Astrocyte (in vitro differentiated cells and primary cell): ENCODE results near the gene TIAM2. TPM values are rescaled to one million over a fixed set of nuclear protein-coding genes. Genes with fewer than 3 reads are reported as not detected.

Experiments used
- DNase-seq: peaks from one replicate; pipeline ENCODE4 v3.0.0-alpha.2; 2010; ENCODE audit warnings: low read depth
- FAIRE-seq: peaks from 2 replicates; lab custom pipeline; 2011; peaks lifted over from hg19 to GRCh38; lab: Jason Lieb, UNC
- H2AFZ ChIP-seq: 2 replicates; pipeline ENCODE4 v1.6.0; 2012; ENCODE audit warnings: low read depth, low read length, inconsistent platforms
- H3K27ac ChIP-seq: 2 replicates; pipeline ENCODE4 v1.5.1; 2011; ENCODE audit warnings: low read depth, low read length, inconsistent platforms
- H3K27me3 ChIP-seq: 2 replicates; pipeline ENCODE4 v1.6.0; 2011; ENCODE audit warnings: low read length, inconsistent platforms; ENCODE audit not compliant: insufficient read depth
- H3K36me3 ChIP-seq: 2 replicates; pipeline ENCODE4 v1.5.1; 2011; ENCODE audit warnings: low read length, inconsistent platforms; ENCODE audit not compliant: insufficient read depth
- H3K4me1 ChIP-seq: 2 replicates; pipeline ENCODE4 v1.5.1; 2011; ENCODE audit warnings: low read length, inconsistent platforms; ENCODE audit not compliant: insufficient read depth
- H3K4me2 ChIP-seq: 2 replicates; pipeline ENCODE4 v1.6.0; 2012; ENCODE audit warnings: low read length, inconsistent platforms
- H3K4me3 ChIP-seq: 2 replicates; pipeline ENCODE4 v1.5.1; 2011; ENCODE audit warnings: low read depth, mild to moderate bottlenecking, low read length, inconsistent platforms; ENCODE audit not compliant: insufficient read depth
- H3K79me2 ChIP-seq: 2 replicates; pipeline ENCODE4 v1.6.0; 2012; ENCODE audit warnings: mild to moderate bottlenecking, low read length, inconsistent platforms; ENCODE audit not compliant: insufficient read depth
- H3K9ac ChIP-seq: 2 replicates; pipeline ENCODE4 v1.6.0; 2012; ENCODE audit warnings: mild to moderate bottlenecking, low read length, inconsistent platforms
- H3K9me3 ChIP-seq: 2 replicates; pipeline ENCODE4 v1.5.1; 2012; ENCODE audit warnings: low read depth, mild to moderate bottlenecking, low read length, inconsistent platforms; ENCODE audit not compliant: insufficient read depth
- H4K20me1 ChIP-seq: 2 replicates; pipeline ENCODE4 v1.6.0; 2012; ENCODE audit warnings: low read length, inconsistent platforms; ENCODE audit not compliant: insufficient read depth
- H3K27ac Mint-ChIP-seq: one replicate; pipeline ENCODE4 v1.8.0; 2021; ENCODE audit warnings: mild to moderate bottlenecking, mixed read lengths; ENCODE audit not compliant: unreplicated experiment
- H3K27me3 Mint-ChIP-seq: one replicate; pipeline ENCODE4 v1.8.0; 2021; ENCODE audit warnings: low read depth, mixed read lengths; ENCODE audit not compliant: unreplicated experiment
- H3K36me3 Mint-ChIP-seq: one replicate; pipeline ENCODE4 v1.8.0; 2021; ENCODE audit warnings: low read depth, mixed read lengths; ENCODE audit not compliant: unreplicated experiment
- H3K4me1 Mint-ChIP-seq: one replicate; pipeline ENCODE4 v1.8.0; 2021; ENCODE audit warnings: low read depth, mixed read lengths; ENCODE audit not compliant: unreplicated experiment
- H3K4me3 Mint-ChIP-seq: one replicate; pipeline ENCODE4 v1.8.0; 2021; ENCODE audit warnings: mild to moderate bottlenecking, moderate library complexity, mixed read lengths; ENCODE audit not compliant: unreplicated experiment
- H3K9me3 Mint-ChIP-seq: one replicate; pipeline ENCODE4 v1.8.0; 2021; ENCODE audit warnings: mild to moderate bottlenecking, mixed read lengths; ENCODE audit not compliant: unreplicated experiment
- CTCF ChIP-seq: IDR thresholded peaks from 2 replicates; pipeline ENCODE4 v1.5.1; 2011; ENCODE audit warnings: low read depth, mild to moderate bottlenecking, inconsistent platforms, low read length, moderate library complexity; ENCODE audit not compliant: insufficient read depth
- EZH2 ChIP-seq: IDR thresholded peaks from 2 replicates; pipeline ENCODE4 v1.6.1; 2012; ENCODE audit warnings: mild to moderate bottlenecking, low read length, inconsistent platforms; ENCODE audit not compliant: insufficient read depth
- total RNA-seq: library from RNA; stranded (reverse); gene quantifications from 2 replicates; pipeline ENCODE4 v1.2.1, GENCODE V29; 2021

Gene TIAM2
- total RNA-seq, 1 donor from 2014 or later = 23.6 TPM

- peaks cover 10% of the 10 kb centered on the region for H3K36me3 ChIP-seq
- H3K4me1 Mint-ChIP-seq = peaks cover 7% of the 10 kb centered on the region
- peak overlapping the region; percentile 20 for H3K27ac Mint-ChIP-seq
- FAIRE-seq (no peak), DNase-seq (peak; percentile 52)
- no peak overlapping the region for H2AFZ ChIP-seq
- H3K4me3 Mint-ChIP-seq = no peak overlapping the region
- no peaks in the 10 kb centered on the region for H3K27me3 ChIP-seq
- TF ChIP-seq EZH2 = no peak
- TF ChIP-seq CTCF = no peak
- H3K9me3 Mint-ChIP-seq = no peaks in the 10 kb centered on the region
- peaks cover 9% of the 10 kb centered on the region for H3K4me1 ChIP-seq
- no peak overlapping the region for H3K27ac ChIP-seq
- H3K27me3 Mint-ChIP-seq = no peaks in the 10 kb centered on the region
- H3K9me3 ChIP-seq = no peaks in the 10 kb centered on the region
- no peaks in the 10 kb centered on the region for H4K20me1 ChIP-seq
- no peak overlapping the region for H3K9ac ChIP-seq
- no peak overlapping the region for H3K4me3 ChIP-seq
- peaks cover 5% of the 10 kb centered on the region for H3K36me3 Mint-ChIP-seq
- peaks cover 3% of the 10 kb centered on the region for H3K79me2 ChIP-seq
- H3K4me2 ChIP-seq = peak overlapping the region; percentile 40
These were observed 306.8 kb downstream of the TIAM2 start for GRCh38 chr6:155301867-155302266.

- no peak overlapping the region for H3K9ac ChIP-seq
- TF ChIP-seq CTCF (no peak), EZH2 (no peak)
- no peak overlapping the region for H3K4me3 ChIP-seq
- Mint-ChIP-seq H3K36me3 (peaks cover 8% of the 10 kb centered on the region), H3K4me3 (no peak overlapping the region), H3K9me3 (peaks cover 1% of the 10 kb centered on the region), H3K27ac (no peak overlapping the region), H3K4me1 (peaks cover 7% of the 10 kb centered on the region), H3K27me3 (no peaks in the 10 kb centered on the region)
- no peaks in the 10 kb centered on the region for H3K27me3 ChIP-seq
- DNase-seq = no peak
- peaks cover 3% of the 10 kb centered on the region for H3K79me2 ChIP-seq
- peaks cover 11% of the 10 kb centered on the region for H3K36me3 ChIP-seq
- H2AFZ ChIP-seq = no peak overlapping the region
- no peaks in the 10 kb centered on the region for H3K9me3 ChIP-seq
- no peaks in the 10 kb centered on the region for H4K20me1 ChIP-seq
- H3K4me2 ChIP-seq = no peak overlapping the region
- no peak for FAIRE-seq
- no peak overlapping the region for H3K27ac ChIP-seq
- peaks cover 9% of the 10 kb centered on the region for H3K4me1 ChIP-seq
These were observed 308.3 kb downstream of the TIAM2 start for GRCh38 chr6:155303361-155303870.

- peaks cover 4% of the 10 kb centered on the region for H3K4me1 Mint-ChIP-seq
- Histone ChIP-seq H3K36me3 (peaks cover 14% of the 10 kb centered on the region), H3K4me1 (peaks cover 12% of the 10 kb centered on the region), H3K4me3 (no peak overlapping the region), H2AFZ (no peak overlapping the region), H3K9ac (no peak overlapping the region), H3K79me2 (no peaks in the 10 kb centered on the region), H3K9me3 (no peaks in the 10 kb centered on the region), H3K27me3 (no peaks in the 10 kb centered on the region), H3K27ac (no peak overlapping the region), H3K4me2 (no peak overlapping the region), H4K20me1 (no peaks in the 10 kb centered on the region)
- no peak overlapping the region for H3K4me3 Mint-ChIP-seq
- no peak overlapping the region for H3K27ac Mint-ChIP-seq
- H3K9me3 Mint-ChIP-seq = peaks cover 1% of the 10 kb centered on the region
- peaks cover 10% of the 10 kb centered on the region for H3K36me3 Mint-ChIP-seq
- DNase-seq (no peak), FAIRE-seq (no peak)
- no peaks in the 10 kb centered on the region for H3K27me3 Mint-ChIP-seq
- no peak for TF ChIP-seq EZH2
- no peak for TF ChIP-seq CTCF
These were observed 311.8 kb downstream of the TIAM2 start for GRCh38 chr6:155306958-155307357.
